Coronary artery (tissue), 2 donors: Measurements from ENCODE around the gene PTRH2.

Experiments
- DNase-seq: peaks from one replicate; pipeline ENCODE4 v3.0.0-alpha.2; 2017; ENCODE audit warnings: low spot score
- H3K27ac ChIP-seq, 2 donors: fragments of 200-600 bp; sonication (generic); one replicate each; pipeline ENCODE4 v1.5.1; 2016 to 2019
- H3K4me3 ChIP-seq: fragments of 200-600 bp; sonication (generic); 2 replicates; pipeline ENCODE4 v1.5.1; 2016; ENCODE audit warnings: mild to moderate bottlenecking, moderate library complexity
- CTCF ChIP-seq: fragments of 200-600 bp; sonication (generic); IDR thresholded peaks from one replicate; pipeline ENCODE4 v1.5.1; 2019; ENCODE audit warnings: antibody characterized with exemption

PTRH2 gene

GRCh38 chr17:59651346-59651745, 55.9 kb downstream of the PTRH2 start:
- DNase-seq = no peak
- no peak overlapping the region for H3K4me3 ChIP-seq
- TF ChIP-seq CTCF = no peak
- H3K27ac ChIP-seq = no peak overlapping the region

DNA sequence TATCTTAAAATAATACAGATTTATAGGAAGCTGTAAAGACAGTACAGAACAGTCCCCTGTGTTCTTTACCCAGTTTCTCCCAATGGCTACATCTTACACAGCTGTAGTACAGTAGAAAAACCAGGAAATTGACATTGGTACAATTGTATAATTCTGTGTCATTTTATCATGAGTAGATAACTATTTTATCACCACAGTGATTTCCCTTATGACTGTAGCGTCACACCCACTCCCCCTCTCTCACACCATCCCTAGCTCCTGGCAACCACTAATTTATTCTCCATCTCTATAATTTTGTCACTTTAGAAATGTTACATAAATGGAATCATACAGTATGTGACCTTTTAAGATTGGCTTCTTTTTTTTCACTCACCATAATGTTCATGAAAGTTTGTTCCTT, 56.6 kb downstream of the PTRH2 start:
- DNase-seq = no peak
- no peak overlapping the region for H3K4me3 ChIP-seq
- no peak for TF ChIP-seq CTCF
- H3K27ac ChIP-seq = no peak overlapping the region

- TF ChIP-seq CTCF = no peak
- Histone ChIP-seq H3K4me3 (no peak overlapping the region), H3K27ac (no peak overlapping the region)
- DNase-seq = no peak
Observed at GRCh38 chr17:59649886-59650285, 57.3 kb downstream of the PTRH2 start.
